ENCODE data around the gene DCAF6. TPM values are rescaled to one million over a fixed set of nuclear protein-coding genes. Genes with fewer than 3 reads are reported as not detected.

DCAF6 gene
- total RNA-seq, 1 experiment from 2014 or later, result 41.9 TPM

GRCh38 chr1:167933788-167934187 lies 2.7 kb upstream of the DCAF6 start:
- H3K4me3 ChIP-seq (ENCODE audit: low read depth, low read length), result peak overlapping the region; percentile 66
- POLR2A ChIA-PET, result interaction anchor here (0.6 kb wide), 2 partner anchors 126 to 302 kb away, joined by 3 to 4 read pairs; no protein-coding TSS in a partner anchor
- CTCF ChIA-PET, result no interaction called here
- Mint-ChIP-seq H3K36me3 (ENCODE audit: insufficient read depth, unreplicated experiment) (peaks cover 20% of the 10 kb centered on the region), H3K27ac (ENCODE audit: unreplicated experiment) (no peak overlapping the region), H3K27me3 (ENCODE audit: insufficient read depth, unreplicated experiment) (no peaks in the 10 kb centered on the region), H3K4me3 (ENCODE audit: unreplicated experiment) (peak overlapping the region; percentile 82), H3K4me1 (ENCODE audit: low read depth, unreplicated experiment) (peaks cover 13% of the 10 kb centered on the region), H3K9me3 (ENCODE audit: unreplicated experiment) (no peaks in the 10 kb centered on the region)
- intact Hi-C loops (cut with micrococcal nuclease; ENCODE audit: unreplicated experiment), result loop anchor here (10.0 kb wide), 1 partner anchor 211 kb away; no protein-coding TSS in a partner anchor
- DNase-seq, result no peak
- TF ChIP-seq CTCF (IDR thresholded peaks at IDR 0.05; ENCODE audit: insufficient read depth in 1 of 2, low read depth in 1 of 2, low read length in 1 of 2, severe bottlenecking in 1 of 2, unreplicated experiment in 1 of 2), result no peak
- H3K27me3 ChIP-seq (replicated peaks; ENCODE audit: control insufficient read depth, insufficient read depth, low read length), result no peaks in the 10 kb centered on the region
- no TSS peak for BruUV-seq (replicated peaks)
- no peaks in the 10 kb centered on the region for H3K9me3 ChIP-seq
- H3K36me3 ChIP-seq (ENCODE audit: control insufficient read depth, insufficient read depth, low read length), result no peaks in the 10 kb centered on the region
- H3K4me1 ChIP-seq, result peaks cover 34% of the 10 kb centered on the region

- BruUV-seq (replicated peaks), result no TSS peak
- intact Hi-C loops (cut with micrococcal nuclease; ENCODE audit: unreplicated experiment), result loop anchor here (1.0 to 10.0 kb wide), 3 partner anchors 17 to 210 kb away; no protein-coding TSS in a partner anchor
- no peak for DNase-seq
- ChIA-PET POLR2A (interaction anchor here (0.5 to 0.6 kb wide), 3 partner anchors 125 to 377 kb away, joined by 3 to 4 read pairs (median 4); no protein-coding TSS in a partner anchor), CTCF (interaction anchor here (3.4 kb wide), 1 partner anchor 148 kb away, joined by 15 read pairs; no protein-coding TSS in a partner anchor)
- Histone ChIP-seq H3K9me3 (no peaks in the 10 kb centered on the region), H3K36me3 (ENCODE audit: control insufficient read depth, insufficient read depth, low read length) (no peaks in the 10 kb centered on the region), H3K27me3 (replicated peaks; ENCODE audit: control insufficient read depth, insufficient read depth, low read length) (no peaks in the 10 kb centered on the region), H3K4me1 (peaks cover 26% of the 10 kb centered on the region), H3K4me3 (ENCODE audit: low read depth, low read length) (peak overlapping the region; percentile 66)
- Mint-ChIP-seq H3K27ac (ENCODE audit: unreplicated experiment) (peak overlapping the region; percentile 86), H3K4me3 (ENCODE audit: unreplicated experiment) (peak overlapping the region; percentile 82), H3K9me3 (ENCODE audit: unreplicated experiment) (no peaks in the 10 kb centered on the region), H3K36me3 (ENCODE audit: insufficient read depth, unreplicated experiment) (peaks cover 20% of the 10 kb centered on the region), H3K4me1 (ENCODE audit: low read depth, unreplicated experiment) (peaks cover 11% of the 10 kb centered on the region), H3K27me3 (ENCODE audit: insufficient read depth, unreplicated experiment) (no peaks in the 10 kb centered on the region)
- TF ChIP-seq CTCF (IDR thresholded peaks at IDR 0.05; ENCODE audit: insufficient read depth in 1 of 2, low read depth in 1 of 2, low read length in 1 of 2, severe bottlenecking in 1 of 2, unreplicated experiment in 1 of 2), result no peak
Observed at GRCh38 chr1:167934426-167935215, 1.9 kb upstream of the DCAF6 start.

GRCh38 chr1:167935216-167936067 lies 1.0 kb upstream of the DCAF6 start:
- H3K27me3 ChIP-seq (replicated peaks; ENCODE audit: control insufficient read depth, insufficient read depth, low read length), result no peaks in the 10 kb centered on the region
- Mint-ChIP-seq H3K27me3 (ENCODE audit: insufficient read depth, unreplicated experiment) (no peaks in the 10 kb centered on the region), H3K4me3 (ENCODE audit: unreplicated experiment) (peak overlapping the region; percentile 82), H3K36me3 (ENCODE audit: insufficient read depth, unreplicated experiment) (peaks cover 20% of the 10 kb centered on the region), H3K9me3 (ENCODE audit: unreplicated experiment) (no peaks in the 10 kb centered on the region), H3K27ac (ENCODE audit: unreplicated experiment) (peak overlapping the region; percentile 86), H3K4me1 (ENCODE audit: low read depth, unreplicated experiment) (peaks cover 6% of the 10 kb centered on the region)
- no peaks in the 10 kb centered on the region for H3K9me3 ChIP-seq
- TF ChIP-seq CTCF (IDR thresholded peaks at IDR 0.05; ENCODE audit: insufficient read depth in 1 of 2, low read depth in 1 of 2, low read length in 1 of 2, severe bottlenecking in 1 of 2, unreplicated experiment in 1 of 2), result no peak
- intact Hi-C loops (cut with micrococcal nuclease; ENCODE audit: unreplicated experiment), result loop anchor here (1.0 to 10.0 kb wide), 6 partner anchors 8 to 715 kb away; partner anchors contain the start of gene POU2F1
- peaks cover 18% of the 10 kb centered on the region for H3K4me1 ChIP-seq
- 0 out of 2 replicates have a peak, but pooled peaks cover 1% of the 10 kb centered on the region for H3K36me3 ChIP-seq (ENCODE audit: control insufficient read depth, insufficient read depth, low read length)
- CTCF ChIA-PET, result interaction anchor here (1.2 to 3.4 kb wide), 3 partner anchors 8 to 147 kb away, joined by 5 to 15 read pairs (median 6); no protein-coding TSS in a partner anchor
- POLR2A ChIA-PET, result interaction anchor here (0.6 to 1.9 kb wide), 9 partner anchors 8 to 221 kb away, joined by 3 to 19 read pairs (median 4); no protein-coding TSS in a partner anchor
- DNase-seq, result peak; percentile 44 to 47
- BruUV-seq (replicated peaks), result TSS peak; percentile 33
- H3K4me3 ChIP-seq (ENCODE audit: low read depth, low read length), result peak overlapping the region; percentile 66
